ENCODE results near the gene SLC41A2.

DNA sequence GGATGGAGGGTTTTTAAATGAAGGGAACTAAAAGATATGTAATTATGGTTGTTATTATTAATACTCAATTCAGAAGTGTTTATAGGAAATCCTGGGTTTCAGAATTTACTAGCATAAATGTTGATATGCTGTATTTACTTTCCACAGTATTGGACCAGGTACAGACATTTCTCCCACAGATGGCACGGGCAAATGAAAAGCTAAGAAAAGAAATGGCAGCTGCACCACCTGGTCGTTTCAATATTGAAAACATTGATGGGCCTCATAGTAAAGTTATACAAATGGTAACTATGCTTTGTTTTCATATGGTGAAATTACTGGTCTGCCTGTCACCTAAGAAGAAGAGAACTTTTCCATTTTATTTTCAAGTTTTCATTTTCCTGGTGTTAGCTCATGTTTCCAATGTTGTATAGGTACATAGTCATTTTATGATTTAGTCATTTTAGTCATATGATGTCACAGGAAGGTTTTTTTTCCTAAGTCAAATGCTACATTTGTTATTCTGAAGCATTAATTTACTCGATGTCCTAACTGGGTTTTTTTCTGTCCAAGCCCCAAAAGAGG is 33.6 kb upstream of the SLC41A2 start:
- TF ChIP-seq CREB1 (IDR thresholded peaks at IDR 0.05; ENCODE audit: low read depth) (no peak), ZNF274 (IDR thresholded peaks at IDR 0.05; ENCODE audit: insufficient read depth, insufficient read length) (no peak), TCF7 (IDR thresholded peaks at IDR 0.05; ENCODE audit: borderline replicate concordance) (no peak), BRCA1 (IDR thresholded peaks at IDR 0.05; ENCODE audit: low read depth, low read length) (no peak), E4F1 (IDR thresholded peaks at IDR 0.05; ENCODE audit: borderline replicate concordance, partially characterized antibody) (no peak), JUND (IDR thresholded peaks at IDR 0.05; ENCODE audit: low read depth, low read length) (no peak), TARDBP (IDR thresholded peaks at IDR 0.05; ENCODE audit: borderline replicate concordance) (no peak), BACH1 (IDR thresholded peaks at IDR 0.05; ENCODE audit: borderline replicate concordance) (no peak), RELA (IDR thresholded peaks at IDR 0.05; ENCODE audit: borderline replicate concordance, partially characterized antibody) (no peak), TCF12 (IDR thresholded peaks at IDR 0.05; ENCODE audit: low read depth, low read length) (no peak)
- TF ChIP-seq, protein P1, sequence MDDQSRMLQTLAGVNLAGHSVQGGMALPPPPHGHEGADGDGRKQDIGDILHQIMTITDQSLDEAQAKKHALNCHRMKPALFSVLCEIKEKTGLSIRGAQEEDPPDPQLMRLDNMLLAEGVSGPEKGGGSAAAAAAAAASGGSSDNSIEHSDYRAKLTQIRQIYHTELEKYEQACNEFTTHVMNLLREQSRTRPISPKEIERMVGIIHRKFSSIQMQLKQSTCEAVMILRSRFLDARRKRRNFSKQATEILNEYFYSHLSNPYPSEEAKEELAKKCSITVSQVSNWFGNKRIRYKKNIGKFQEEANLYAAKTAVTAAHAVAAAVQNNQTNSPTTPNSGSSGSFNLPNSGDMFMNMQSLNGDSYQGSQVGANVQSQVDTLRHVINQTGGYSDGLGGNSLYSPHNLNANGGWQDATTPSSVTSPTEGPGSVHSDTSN (IDR thresholded peaks at IDR 0.05; ENCODE audit: insufficient replicate concordance, low read depth, low read length) = no peak
- TF ChIP-seq, protein P2, sequence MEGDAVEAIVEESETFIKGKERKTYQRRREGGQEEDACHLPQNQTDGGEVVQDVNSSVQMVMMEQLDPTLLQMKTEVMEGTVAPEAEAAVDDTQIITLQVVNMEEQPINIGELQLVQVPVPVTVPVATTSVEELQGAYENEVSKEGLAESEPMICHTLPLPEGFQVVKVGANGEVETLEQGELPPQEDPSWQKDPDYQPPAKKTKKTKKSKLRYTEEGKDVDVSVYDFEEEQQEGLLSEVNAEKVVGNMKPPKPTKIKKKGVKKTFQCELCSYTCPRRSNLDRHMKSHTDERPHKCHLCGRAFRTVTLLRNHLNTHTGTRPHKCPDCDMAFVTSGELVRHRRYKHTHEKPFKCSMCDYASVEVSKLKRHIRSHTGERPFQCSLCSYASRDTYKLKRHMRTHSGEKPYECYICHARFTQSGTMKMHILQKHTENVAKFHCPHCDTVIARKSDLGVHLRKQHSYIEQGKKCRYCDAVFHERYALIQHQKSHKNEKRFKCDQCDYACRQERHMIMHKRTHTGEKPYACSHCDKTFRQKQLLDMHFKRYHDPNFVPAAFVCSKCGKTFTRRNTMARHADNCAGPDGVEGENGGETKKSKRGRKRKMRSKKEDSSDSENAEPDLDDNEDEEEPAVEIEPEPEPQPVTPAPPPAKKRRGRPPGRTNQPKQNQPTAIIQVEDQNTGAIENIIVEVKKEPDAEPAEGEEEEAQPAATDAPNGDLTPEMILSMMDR (IDR thresholded peaks at IDR 0.05 in 2 of 3, conservative IDR thresholded peaks at IDR 0.05 in 1 of 3; ENCODE audit: control insufficient read depth in 2 of 3, extremely low read depth in 1 of 3, insufficient read depth in 1 of 3, low read depth in 3 of 3, low read length in 3 of 3) = no peak

All from GM12878 (cell line).